C4-2B (cell line): Measurements from ENCODE around the gene NACC2.

Experiments
- CTCF ChIP-seq: fragments of 450-650 bp; conservative IDR thresholded peaks from 2 replicates; pipeline ENCODE4 v1.5.1; 2017; ENCODE audit warnings: mild to moderate bottlenecking
- ZFX ChIP-seq: fragments of 450-650 bp; IDR thresholded peaks from 2 replicates; pipeline ENCODE4 v1.6.1; 2017

GRCh38 chr9:136044971-136045594, 50.0 kb downstream of the NACC2 start:
- TF ChIP-seq CTCF, result no peak
- no peak for TF ChIP-seq ZFX
